Spinal cord (tissue), 10 donors: Measurements from ENCODE around the gene TOM1. TPM values are rescaled to one million over a fixed set of nuclear protein-coding genes. Genes with fewer than 3 reads are reported as not detected.

Source experiments
- DNase-seq, 6 donors: peaks; one replicate each; pipeline versions ENCODE4 v3.0.0 to v3.0.0-alpha.2; 2013 to 2015; ENCODE audit warnings: low spot score in 6 of 6, low read depth in 4 of 6
- H3K27ac ChIP-seq: one replicate; pipeline ENCODE4 v1.5.1; 2013; ENCODE audit warnings: low read depth, low read length, control low read depth
- H3K27me3 ChIP-seq: one replicate; pipeline ENCODE4 v1.6.1; 2013; ENCODE audit warnings: low read length; ENCODE audit not compliant: control insufficient read depth, insufficient read depth
- H3K36me3 ChIP-seq: one replicate; pipeline ENCODE4 v1.6.1; 2013; ENCODE audit warnings: low read length; ENCODE audit not compliant: control insufficient read depth, insufficient read depth
- H3K4me1 ChIP-seq: one replicate; pipeline ENCODE4 v1.6.1; 2013; ENCODE audit warnings: low read length; ENCODE audit not compliant: control insufficient read depth, insufficient read depth
- H3K4me3 ChIP-seq: one replicate; pipeline ENCODE4 v1.5.1; 2013; ENCODE audit warnings: low read depth, low read length, control low read depth
- H3K9me3 ChIP-seq: one replicate; pipeline ENCODE4 v1.6.1; 2013; ENCODE audit warnings: low read length; ENCODE audit not compliant: control insufficient read depth, insufficient read depth
- WGBS: methylation state at CpG from one replicate; pipeline ENCODE4 v1.1.5; 2013; ENCODE audit warnings: missing lambda C conversion rate; ENCODE audit not compliant: insufficient coverage; 5-methylcytosine and 5-hydroxymethylcytosine counted together
- polyA plus RNA-seq, 2 donors: library from polyadenylated mRNA; unstranded; fragments of 120-200 nt; gene quantifications; one replicate each; pipeline ENCODE4 v1.2.1, GENCODE V29; 2013; ENCODE audit not compliant: insufficient read length in 2 of 2
- total RNA-seq, 2 donors: library from RNA; depleted of rRNA in 1 of 2; stranded (reverse); fragments of 120-200 nt in 1 of 2; fragments of >200 nt in 1 of 2; gene quantifications; one replicate each; pipeline versions ENCODE4 v1.2.3 to v1.2.4, GENCODE V29; 2013 to 2014
- donor health status: healthy.

TOM1 gene
- total and polyA plus RNA-seq, 4 donors: 20.0 to 52.7 (median 38.8) TPM

GRCh38 chr22:35342390-35342789 lies 42.7 kb downstream of the TOM1 start:
- Histone ChIP-seq H3K27me3 (no peaks in the 10 kb centered on the region), H3K9me3 (no peaks in the 10 kb centered on the region), H3K27ac (no peak overlapping the region), H3K4me3 (no peak overlapping the region), H3K4me1 (no peaks in the 10 kb centered on the region), H3K36me3 (peaks cover 96% of the 10 kb centered on the region)
- DNase-seq: no peak
- WGBS: 89% methylated on average over 4 of the region's 4 CpGs

- no peak for DNase-seq
- no peaks in the 10 kb centered on the region for H3K4me1 ChIP-seq
- H3K4me3 ChIP-seq: no peak overlapping the region
- 96% methylated on average over 26 of the region's 26 CpGs for WGBS
- no peaks in the 10 kb centered on the region for H3K27me3 ChIP-seq
- H3K36me3 ChIP-seq: peaks cover 96% of the 10 kb centered on the region
- H3K9me3 ChIP-seq: no peaks in the 10 kb centered on the region
- no peak overlapping the region for H3K27ac ChIP-seq
Measured at GRCh38 chr22:35343664-35344550, 44.2 kb downstream of the TOM1 start.

- Histone ChIP-seq H3K4me1 (peaks cover 11% of the 10 kb centered on the region), H3K27ac (no peak overlapping the region), H3K4me3 (no peak overlapping the region), H3K9me3 (no peaks in the 10 kb centered on the region), H3K36me3 (peaks cover 84% of the 10 kb centered on the region), H3K27me3 (no peaks in the 10 kb centered on the region)
- no peak for DNase-seq
- 90% methylated on average over 12 of the region's 14 CpGs for WGBS
Measured at GRCh38 chr22:35344956-35345690, 45.4 kb downstream of the TOM1 start.

- no peak for DNase-seq
- no peak overlapping the region for H3K27ac ChIP-seq
- H3K9me3 ChIP-seq: no peaks in the 10 kb centered on the region
- H3K4me1 ChIP-seq: peaks cover 19% of the 10 kb centered on the region
- 87% methylated on average over 11 of the region's 11 CpGs for WGBS
- peaks cover 76% of the 10 kb centered on the region for H3K36me3 ChIP-seq
- no peak overlapping the region for H3K4me3 ChIP-seq
- no peaks in the 10 kb centered on the region for H3K27me3 ChIP-seq
Measured at GRCh38 chr22:35345808-35346505, 46.3 kb downstream of the TOM1 start.

- Histone ChIP-seq H3K27ac (no peak overlapping the region), H3K36me3 (peaks cover 70% of the 10 kb centered on the region), H3K27me3 (no peaks in the 10 kb centered on the region), H3K4me3 (no peak overlapping the region), H3K4me1 (peaks cover 27% of the 10 kb centered on the region), H3K9me3 (no peaks in the 10 kb centered on the region)
- DNase-seq: no peak
- 90% methylated on average over 15 of the region's 19 CpGs for WGBS
Measured at GRCh38 chr22:35346596-35347220, 47.0 kb downstream of the TOM1 start.

- WGBS: 84% methylated on average over 8 of the region's 10 CpGs
- Histone ChIP-seq H3K4me1 (peaks cover 27% of the 10 kb centered on the region), H3K27me3 (no peaks in the 10 kb centered on the region), H3K4me3 (no peak overlapping the region), H3K9me3 (no peaks in the 10 kb centered on the region), H3K27ac (no peak overlapping the region), H3K36me3 (peaks cover 62% of the 10 kb centered on the region)
- no peak for DNase-seq
Measured at GRCh38 chr22:35347462-35347861, 47.8 kb downstream of the TOM1 start.

- Histone ChIP-seq H3K4me1 (peaks cover 27% of the 10 kb centered on the region), H3K27ac (no peak overlapping the region), H3K36me3 (peaks cover 56% of the 10 kb centered on the region), H3K27me3 (no peaks in the 10 kb centered on the region), H3K4me3 (no peak overlapping the region), H3K9me3 (no peaks in the 10 kb centered on the region)
- DNase-seq: no peak
- 86% methylated on average over 18 of the region's 18 CpGs for WGBS
Measured at GRCh38 chr22:35348026-35348590, 48.4 kb downstream of the TOM1 start.

GRCh38 chr22:35348703-35349102 lies 49.0 kb downstream of the TOM1 start:
- WGBS: 73% methylated on average over 4 of the region's 5 CpGs

GRCh38 chr22:35349368-35349703 lies 49.6 kb downstream of the TOM1 start:
- Histone ChIP-seq H3K27ac (peak overlapping the region; percentile 7), H3K4me3 (no peak overlapping the region), H3K9me3 (no peaks in the 10 kb centered on the region), H3K27me3 (no peaks in the 10 kb centered on the region), H3K36me3 (peaks cover 43% of the 10 kb centered on the region), H3K4me1 (peaks cover 27% of the 10 kb centered on the region)
- 27% methylated on average over 6 of the region's 9 CpGs for WGBS
- DNase-seq: no peak

More at GRCh38 chr22:35348703-35349102, 49.0 kb downstream of the TOM1 start:
- Histone ChIP-seq H3K36me3 (peaks cover 50% of the 10 kb centered on the region), H3K9me3 (no peaks in the 10 kb centered on the region), H3K27ac (no peak overlapping the region), H3K4me1 (peaks cover 27% of the 10 kb centered on the region), H3K4me3 (no peak overlapping the region), H3K27me3 (no peaks in the 10 kb centered on the region)
- DNase-seq: no peak
